ENCODE results near the gene CAST. TPM values are rescaled to one million over a fixed set of nuclear protein-coding genes. Genes with fewer than 3 reads are reported as not detected.

Gene CAST
- 140 to 204 TPM (median 164 TPM) in 5 replicates for total RNA-seq (2022; extraction: Qiagen RNA extraction)

GRCh38 chr5:96661855-96662724 is at the start of gene CAST:
Gene CAST (plus strand): TSS chr5:96662376. CDS start chr5:96662423, 47 bp downstream.

Other genes starting within 250 kb of the CAST start
- 0.27 to 0.34 TPM (median 0.29 TPM) in 5 replicates for gene PCSK1, start 229.1 kb upstream of the CAST start, total RNA-seq (2022; extraction: Qiagen RNA extraction)
- 7.4 to 9.6 TPM (median 8.4 TPM) in 5 replicates for gene ERAP1, start 145.6 kb downstream of the CAST start, total RNA-seq (2022; extraction: Qiagen RNA extraction)
- 0.98 to 2.0 TPM (median 1.2 TPM) in 5 replicates for gene ERAP2, start 214.1 kb downstream of the CAST start, total RNA-seq (2022; extraction: Qiagen RNA extraction)

All from A549 treated with AZD2906 at 1 μM for 4 hours (cell line).